Loucy (cell line): ENCODE measurements around the gene ABTB2.

Experiments used
- H2AFZ ChIP-seq: fragments of 200-600 bp; sonication (generic); 2 replicates; pipeline ENCODE4 v1.6.0; 2016; ENCODE audit warnings: antibody characterized with exemption, mild to moderate bottlenecking, low read length, moderate library complexity
- H3F3A ChIP-seq: fragments of 200-600 bp; 2 replicates; pipeline ENCODE4 v1.6.0; 2016; ENCODE audit warnings: antibody characterized with exemption, low read depth, mild to moderate bottlenecking
- H3K27me3 ChIP-seq: fragments of 200-600 bp; sonication (generic); 2 replicates; pipeline ENCODE4 v1.6.1; 2014; ENCODE audit warnings: low read length, mild to moderate bottlenecking; ENCODE audit not compliant: insufficient read depth, poor library complexity, severe bottlenecking
- H3K36me3 ChIP-seq: fragments of 200-600 bp; sonication (generic); 2 replicates; pipeline ENCODE4 v1.6.1; 2016; ENCODE audit warnings: low read length; ENCODE audit not compliant: insufficient read depth
- H3K4me1 ChIP-seq: fragments of 200-600 bp; sonication (generic); 2 replicates; pipeline ENCODE4 v1.5.1; 2014; ENCODE audit warnings: low read length, mild to moderate bottlenecking; ENCODE audit not compliant: insufficient read depth, poor library complexity, severe bottlenecking
- H3K4me2 ChIP-seq: fragments of 200-600 bp; sonication (generic); 2 replicates; pipeline ENCODE4 v1.6.0; 2014; ENCODE audit warnings: antibody characterized with exemption, low read length, low read depth, mild to moderate bottlenecking; ENCODE audit not compliant: poor library complexity, severe bottlenecking
- H3K4me3 ChIP-seq: fragments of 200-600 bp; sonication (generic); 2 replicates; pipeline ENCODE4 v1.5.1; 2014; ENCODE audit warnings: low read length, mild to moderate bottlenecking, mixed read lengths; ENCODE audit not compliant: poor library complexity, severe bottlenecking
- H3K79me2 ChIP-seq: fragments of 200-600 bp; sonication (generic); 2 replicates; pipeline ENCODE4 v1.6.1; 2014; ENCODE audit warnings: low read length; ENCODE audit not compliant: insufficient read depth
- H3K9ac ChIP-seq: fragments of 200-600 bp; sonication (generic); 2 replicates; pipeline ENCODE4 v1.6.0; 2014; ENCODE audit warnings: mild to moderate bottlenecking, low read depth, low read length, moderate library complexity; ENCODE audit not compliant: poor library complexity, severe bottlenecking
- H3K9me2 ChIP-seq: fragments of 200-600 bp; sonication (generic); replicated peaks from 2 replicates; pipeline ENCODE4 v1.6.1; 2016; ENCODE audit warnings: low read depth, low read length, mixed read lengths
- H3K9me3 ChIP-seq: fragments of 200-600 bp; sonication (generic); 2 replicates; pipeline ENCODE4 v1.6.1; 2014; ENCODE audit warnings: mild to moderate bottlenecking, antibody characterized with exemption, low read length, low read depth; ENCODE audit not compliant: insufficient read depth
- H4K20me1 ChIP-seq: fragments of 200-600 bp; sonication (generic); 2 replicates; pipeline ENCODE4 v1.6.0; 2014; ENCODE audit warnings: antibody characterized with exemption, low read length, mild to moderate bottlenecking; ENCODE audit not compliant: insufficient read depth, poor library complexity, severe bottlenecking
- CTCF ChIP-seq: fragments of 200-600 bp; sonication (generic); conservative IDR thresholded peaks from 2 replicates; pipeline ENCODE4 v1.5.1; 2014; ENCODE audit warnings: mild to moderate bottlenecking, antibody characterized with exemption, low read length
- EZH2phosphoT487 ChIP-seq: fragments of 200-600 bp; IDR thresholded peaks from 2 replicates; pipeline ENCODE4 v1.6.1; 2018; ENCODE audit warnings: antibody characterized with exemption, mild to moderate bottlenecking, moderate library complexity, borderline replicate concordance

The ABTB2 gene

GRCh38 chr11:34261095-34261494, 96.7 kb downstream of the ABTB2 start:
- H3K4me3 ChIP-seq, result no peak overlapping the region
- H3K36me3 ChIP-seq, result no peaks in the 10 kb centered on the region
- no peaks in the 10 kb centered on the region for H4K20me1 ChIP-seq
- TF ChIP-seq CTCF (no peak), EZH2phosphoT487 (no peak)
- no peak overlapping the region for H3K9ac ChIP-seq
- H3F3A ChIP-seq, result peaks cover 2% of the 10 kb centered on the region; the same call in 1 of the 2 replicates
- H3K4me2 ChIP-seq, result no peak overlapping the region
- H3K9me2 ChIP-seq, result no peaks in the 10 kb centered on the region
- H3K4me1 ChIP-seq, result peaks cover 36% of the 10 kb centered on the region
- H3K79me2 ChIP-seq, result no peaks in the 10 kb centered on the region
- H3K27me3 ChIP-seq, result no peaks in the 10 kb centered on the region
- no peak overlapping the region for H2AFZ ChIP-seq
- no peaks in the 10 kb centered on the region for H3K9me3 ChIP-seq

GRCh38 chr11:34260072-34260575, 97.7 kb downstream of the ABTB2 start:
- no peaks in the 10 kb centered on the region for H3F3A ChIP-seq
- H3K9me3 ChIP-seq, result no peaks in the 10 kb centered on the region
- no peak overlapping the region for H3K4me2 ChIP-seq
- no peak overlapping the region for H2AFZ ChIP-seq
- no peaks in the 10 kb centered on the region for H3K79me2 ChIP-seq
- H3K4me1 ChIP-seq, result peaks cover 29% of the 10 kb centered on the region
- no peaks in the 10 kb centered on the region for H3K9me2 ChIP-seq
- no peak overlapping the region for H3K4me3 ChIP-seq
- H3K27me3 ChIP-seq, result no peaks in the 10 kb centered on the region
- H3K9ac ChIP-seq, result no peak overlapping the region
- TF ChIP-seq EZH2phosphoT487 (no peak), CTCF (no peak)
- H3K36me3 ChIP-seq, result no peaks in the 10 kb centered on the region
- no peaks in the 10 kb centered on the region for H4K20me1 ChIP-seq

GRCh38 chr11:34259087-34259486, 98.7 kb downstream of the ABTB2 start:
- Histone ChIP-seq H3K9ac (no peak overlapping the region), H3K27me3 (no peaks in the 10 kb centered on the region), H3K9me2 (no peaks in the 10 kb centered on the region), H4K20me1 (no peaks in the 10 kb centered on the region), H3K4me2 (no peak overlapping the region), H3K36me3 (no peaks in the 10 kb centered on the region), H3K9me3 (no peaks in the 10 kb centered on the region), H3F3A (no peaks in the 10 kb centered on the region), H3K4me3 (no peak overlapping the region), H3K4me1 (peaks cover 24% of the 10 kb centered on the region), H3K79me2 (no peaks in the 10 kb centered on the region), H2AFZ (no peak overlapping the region)
- TF ChIP-seq CTCF (no peak), EZH2phosphoT487 (no peak)
